ENCODE data around the gene SAFB. TPM values are rescaled to one million over a fixed set of nuclear protein-coding genes. Genes with fewer than 3 reads are reported as not detected.

The SAFB gene
- polyA plus RNA-seq, 3 donors: 152 to 176 (median 154) TPM

DNA sequence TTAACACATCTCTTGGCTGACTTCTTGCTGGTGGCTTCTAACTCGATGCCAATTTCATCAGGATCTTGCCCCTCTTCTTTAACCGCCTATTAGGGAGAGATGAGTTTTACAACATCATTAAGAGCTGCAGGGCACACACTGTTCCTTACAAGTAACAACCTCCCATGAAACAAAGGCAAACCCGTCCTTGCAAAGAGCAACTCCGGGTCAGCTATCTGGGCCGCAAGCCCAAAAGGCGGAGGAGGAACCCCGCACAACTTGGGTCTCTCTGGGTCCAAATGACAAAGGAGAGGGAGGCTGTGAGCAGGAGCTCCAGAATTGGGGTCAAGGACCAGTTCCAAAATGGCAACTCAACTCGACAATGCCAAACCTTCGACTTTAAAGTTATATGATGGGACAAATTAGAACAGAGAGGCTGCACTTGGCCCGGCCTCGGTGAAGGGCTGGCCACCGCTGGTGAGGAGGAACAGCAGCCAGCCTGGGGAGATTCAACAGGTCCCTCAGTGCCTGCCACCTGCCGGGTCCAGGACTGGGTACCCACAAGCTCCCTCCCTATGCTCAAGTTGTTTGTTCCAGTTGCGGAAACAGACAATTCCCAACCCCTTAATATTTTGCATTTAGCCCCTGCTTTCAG lies 1.5 kb upstream of the SAFB start:
- no peak for DNase-seq (ENCODE audit: extremely low read depth in 1 of 11, low read depth in 9 of 11, low spot score in 4 of 11)

- no peak for DNase-seq (ENCODE audit: extremely low read depth in 1 of 11, low read depth in 9 of 11, low spot score in 4 of 11)
Observed at GRCh38 chr19:5621945-5622464, 878 bp upstream of the SAFB start.

DNA sequence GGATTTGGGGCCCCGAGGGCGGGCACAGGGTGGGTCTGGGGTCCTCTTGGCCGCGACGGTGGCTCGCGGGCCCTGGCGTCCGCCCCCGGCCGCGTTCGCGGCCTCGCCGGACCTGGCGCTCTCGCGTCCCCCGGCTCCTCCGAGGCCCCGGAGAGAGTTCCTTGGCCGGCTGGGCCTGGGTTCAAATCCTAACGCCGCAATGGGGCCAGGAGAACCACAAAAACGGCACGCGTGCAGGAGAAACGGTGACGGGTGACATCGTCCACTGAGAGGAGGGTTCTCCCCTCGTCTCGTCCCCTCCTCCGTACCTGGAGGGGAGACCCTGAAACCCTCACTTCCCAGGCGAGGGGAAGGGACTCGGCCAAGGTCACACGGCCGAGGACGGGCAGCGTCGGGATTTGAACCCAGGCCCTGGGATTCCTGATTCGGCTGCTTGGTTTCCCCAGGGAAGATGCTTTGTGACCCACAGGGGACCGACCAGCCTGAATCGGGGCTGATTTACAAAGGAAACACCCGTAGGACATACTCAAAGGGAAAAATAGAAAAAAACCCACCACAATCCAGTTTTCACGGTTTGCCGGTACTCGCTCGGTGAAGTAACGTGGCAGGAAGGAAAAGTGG lies 624 bp downstream of the SAFB start:
- DNase-seq (ENCODE audit: extremely low read depth in 1 of 11, low read depth in 9 of 11, low spot score in 4 of 11): no peak

DNA sequence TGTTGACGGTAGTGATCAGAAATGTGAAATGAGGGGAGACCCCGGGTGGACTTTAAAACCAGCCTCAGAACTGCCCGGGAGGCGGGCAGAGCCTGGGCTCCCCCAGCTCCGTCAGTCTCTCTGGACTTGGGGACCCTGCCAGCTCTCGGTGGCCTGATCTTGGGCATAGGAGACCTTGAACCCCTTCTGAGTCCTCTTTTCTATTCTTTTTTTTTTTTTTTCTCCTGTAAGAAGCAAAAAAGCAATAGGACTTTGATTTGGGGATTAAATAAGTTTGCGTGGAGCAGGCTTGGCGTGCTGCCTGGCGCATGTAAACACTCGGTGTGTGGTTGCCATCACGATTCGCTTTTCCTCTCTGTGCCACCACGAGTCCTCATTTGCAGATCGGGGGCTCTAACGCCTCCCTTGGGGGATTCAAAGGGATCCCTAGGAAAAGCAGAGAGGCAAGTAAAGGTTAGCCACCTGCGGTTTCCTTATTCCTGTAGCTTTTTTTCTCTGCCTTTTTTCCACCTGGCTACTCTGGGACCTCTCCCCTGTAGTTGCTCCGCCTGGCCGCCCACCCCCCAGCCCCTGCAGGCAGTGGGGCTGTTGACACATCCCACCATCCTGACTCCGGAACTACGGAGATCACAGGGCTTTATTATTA lies 1.3 kb downstream of the SAFB start:
- DNase-seq (ENCODE audit: extremely low read depth in 1 of 11, low read depth in 9 of 11, low spot score in 4 of 11): no peak

- no peak for DNase-seq (ENCODE audit: extremely low read depth in 1 of 11, low read depth in 9 of 11, low spot score in 4 of 11)
Observed at GRCh38 chr19:5624741-5625278, 1.9 kb downstream of the SAFB start.

GRCh38 chr19:5625641-5626040 lies 2.8 kb downstream of the SAFB start:
- DNase-seq (ENCODE audit: extremely low read depth in 1 of 11, low read depth in 9 of 11, low spot score in 4 of 11): no peak

GRCh38 chr19:5627395-5627904 lies 4.6 kb downstream of the SAFB start:
- DNase-seq (ENCODE audit: extremely low read depth in 1 of 11, low read depth in 9 of 11, low spot score in 4 of 11): no peak

- DNase-seq (ENCODE audit: extremely low read depth in 1 of 11, low read depth in 9 of 11, low spot score in 4 of 11): no peak
Observed at GRCh38 chr19:5628461-5628860, 5.6 kb downstream of the SAFB start.

DNA sequence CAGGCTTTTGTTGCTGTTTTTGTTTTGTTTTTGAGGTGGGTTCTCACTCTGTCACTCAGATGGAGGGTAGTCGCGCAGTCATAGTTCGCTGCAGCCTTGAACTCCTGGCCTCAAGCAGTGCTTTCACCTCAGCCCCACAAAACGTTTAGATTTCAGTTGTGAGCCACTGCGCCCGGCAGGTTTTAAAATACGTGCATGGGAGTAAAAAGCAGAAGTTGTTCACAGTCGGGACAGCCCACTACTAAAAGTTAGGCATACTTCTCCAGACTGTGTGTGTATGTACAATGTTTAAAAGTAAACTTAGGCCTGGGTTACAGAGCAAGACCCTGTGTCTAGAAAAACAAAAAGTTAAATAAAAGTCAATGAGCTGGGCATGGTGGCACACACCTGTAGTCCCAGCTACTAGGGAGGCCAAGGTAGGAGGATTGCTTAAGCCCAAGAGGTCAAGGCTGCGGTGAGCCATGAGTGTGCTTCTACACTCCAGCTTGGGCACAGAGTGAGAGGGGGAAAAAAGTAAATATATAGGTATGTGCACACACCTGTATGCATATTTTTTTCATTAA lies 6.1 kb downstream of the SAFB start:
- no peak for DNase-seq (ENCODE audit: extremely low read depth in 1 of 11, low read depth in 9 of 11, low spot score in 4 of 11)

GRCh38 chr19:5631567-5632240 lies 8.8 kb downstream of the SAFB start:
- DNase-seq (ENCODE audit: extremely low read depth in 1 of 11, low read depth in 9 of 11, low spot score in 4 of 11): no peak

GRCh38 chr19:5632241-5632612 lies 9.3 kb downstream of the SAFB start:
- DNase-seq (ENCODE audit: extremely low read depth in 1 of 11, low read depth in 9 of 11, low spot score in 4 of 11): no peak

DNA sequence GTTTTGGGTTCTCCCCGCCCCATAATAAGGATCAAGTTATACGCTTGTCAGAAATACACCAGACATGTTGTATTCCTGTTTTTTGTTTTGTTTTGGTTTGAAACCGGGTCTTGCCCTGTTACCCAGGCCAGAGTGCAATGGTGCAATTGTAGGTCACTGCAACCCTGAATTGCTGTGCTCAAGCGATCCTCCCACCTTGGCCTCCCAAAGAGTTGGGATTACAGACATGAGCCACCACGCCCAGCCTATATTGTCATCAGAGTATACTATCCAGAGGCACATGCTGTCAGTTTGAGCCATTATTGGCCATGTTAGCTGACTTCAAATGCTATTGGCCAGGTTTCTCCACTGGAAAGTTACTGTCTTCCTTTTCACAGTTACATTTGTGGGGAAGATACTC lies 9.8 kb downstream of the SAFB start:
- no peak for DNase-seq (ENCODE audit: extremely low read depth in 1 of 11, low read depth in 9 of 11, low spot score in 4 of 11)

- DNase-seq (ENCODE audit: extremely low read depth in 1 of 11, low read depth in 9 of 11, low spot score in 4 of 11): no peak
Observed at GRCh38 chr19:5635427-5635826, 12.5 kb downstream of the SAFB start.

DNA sequence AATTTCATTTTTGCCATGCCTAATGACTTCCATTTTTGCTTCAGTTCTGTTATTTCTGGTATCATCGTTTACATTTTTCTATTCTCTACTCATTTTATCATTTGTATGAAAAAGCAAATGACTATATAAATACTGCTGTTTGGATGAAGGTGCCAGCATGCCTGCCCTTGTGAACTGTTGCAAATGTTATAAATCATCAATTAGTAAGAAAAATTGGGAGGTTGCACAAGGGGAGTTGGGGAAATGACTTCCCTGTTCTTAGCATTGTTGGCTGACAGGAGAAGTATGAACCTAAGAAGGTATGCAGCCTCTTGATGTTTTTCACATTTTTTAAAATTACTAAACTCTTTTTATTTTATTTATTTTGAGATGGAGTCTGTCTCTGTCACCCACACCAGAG lies 15.1 kb downstream of the SAFB start:
- no peak for DNase-seq (ENCODE audit: extremely low read depth in 1 of 11, low read depth in 9 of 11, low spot score in 4 of 11)

DNA sequence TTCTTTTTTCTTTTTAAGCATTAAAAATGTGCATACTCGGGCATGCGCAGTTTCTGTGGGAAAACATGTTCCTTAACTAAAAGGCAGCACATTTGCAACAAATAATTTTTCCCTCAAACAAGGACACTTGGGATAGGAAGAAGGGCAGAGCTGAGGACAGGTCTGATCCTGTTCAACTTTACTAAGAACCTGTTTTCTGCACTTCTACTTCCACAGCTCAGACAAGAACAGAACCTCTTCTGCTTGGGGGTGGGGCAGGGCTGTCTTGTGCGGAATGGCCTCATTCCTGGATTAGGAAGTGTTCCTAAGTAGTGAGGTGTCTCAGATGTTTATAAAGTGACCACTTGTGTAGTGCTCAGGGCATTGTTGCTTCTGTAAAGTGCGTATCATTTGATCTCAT lies 18.3 kb downstream of the SAFB start:
- no peak for DNase-seq (ENCODE audit: extremely low read depth in 1 of 11, low read depth in 9 of 11, low spot score in 4 of 11)

GRCh38 chr19:5642204-5642603 lies 19.3 kb downstream of the SAFB start:
- no peak for DNase-seq (ENCODE audit: extremely low read depth in 1 of 11, low read depth in 9 of 11, low spot score in 4 of 11)

DNA sequence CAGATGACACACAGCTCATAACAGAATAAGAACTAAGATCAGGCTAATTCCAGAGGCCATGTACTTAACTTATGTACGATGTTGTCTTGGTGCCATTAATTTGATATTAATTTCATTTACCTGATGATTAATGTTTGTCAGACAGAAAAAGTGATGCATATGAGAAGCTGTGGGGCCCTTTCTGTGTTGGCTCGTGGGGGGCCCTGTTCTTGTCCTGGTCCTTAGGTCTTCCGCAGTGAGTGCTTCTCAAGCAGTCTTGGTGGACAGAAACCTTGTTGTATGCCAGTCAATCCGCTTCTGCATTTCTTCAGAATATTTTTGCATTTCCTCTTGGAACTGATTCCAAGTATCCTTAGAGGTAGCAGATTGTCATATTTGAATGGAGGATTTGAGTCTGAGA lies 20.2 kb downstream of the SAFB start:
- DNase-seq (ENCODE audit: extremely low read depth in 1 of 11, low read depth in 9 of 11, low spot score in 4 of 11): no peak

- no peak for DNase-seq (ENCODE audit: extremely low read depth in 1 of 11, low read depth in 9 of 11, low spot score in 4 of 11)
Observed at GRCh38 chr19:5644037-5644436, 21.2 kb downstream of the SAFB start.

- DNase-seq (ENCODE audit: extremely low read depth in 1 of 11, low read depth in 9 of 11, low spot score in 4 of 11): no peak
Observed at GRCh38 chr19:5645409-5645808, 22.5 kb downstream of the SAFB start.
